GM21717 (cell line): ENCODE data around the gene SELENOS.

Experiments
- ATAC-seq: cut with Tn5 transposase; IDR thresholded peaks from one replicate; pipeline ENCODE4 v1.9.1; 2021; ENCODE audit warnings: mild to moderate bottlenecking, moderate library complexity; ENCODE audit not compliant: unreplicated experiment

Gene SELENOS

DNA sequence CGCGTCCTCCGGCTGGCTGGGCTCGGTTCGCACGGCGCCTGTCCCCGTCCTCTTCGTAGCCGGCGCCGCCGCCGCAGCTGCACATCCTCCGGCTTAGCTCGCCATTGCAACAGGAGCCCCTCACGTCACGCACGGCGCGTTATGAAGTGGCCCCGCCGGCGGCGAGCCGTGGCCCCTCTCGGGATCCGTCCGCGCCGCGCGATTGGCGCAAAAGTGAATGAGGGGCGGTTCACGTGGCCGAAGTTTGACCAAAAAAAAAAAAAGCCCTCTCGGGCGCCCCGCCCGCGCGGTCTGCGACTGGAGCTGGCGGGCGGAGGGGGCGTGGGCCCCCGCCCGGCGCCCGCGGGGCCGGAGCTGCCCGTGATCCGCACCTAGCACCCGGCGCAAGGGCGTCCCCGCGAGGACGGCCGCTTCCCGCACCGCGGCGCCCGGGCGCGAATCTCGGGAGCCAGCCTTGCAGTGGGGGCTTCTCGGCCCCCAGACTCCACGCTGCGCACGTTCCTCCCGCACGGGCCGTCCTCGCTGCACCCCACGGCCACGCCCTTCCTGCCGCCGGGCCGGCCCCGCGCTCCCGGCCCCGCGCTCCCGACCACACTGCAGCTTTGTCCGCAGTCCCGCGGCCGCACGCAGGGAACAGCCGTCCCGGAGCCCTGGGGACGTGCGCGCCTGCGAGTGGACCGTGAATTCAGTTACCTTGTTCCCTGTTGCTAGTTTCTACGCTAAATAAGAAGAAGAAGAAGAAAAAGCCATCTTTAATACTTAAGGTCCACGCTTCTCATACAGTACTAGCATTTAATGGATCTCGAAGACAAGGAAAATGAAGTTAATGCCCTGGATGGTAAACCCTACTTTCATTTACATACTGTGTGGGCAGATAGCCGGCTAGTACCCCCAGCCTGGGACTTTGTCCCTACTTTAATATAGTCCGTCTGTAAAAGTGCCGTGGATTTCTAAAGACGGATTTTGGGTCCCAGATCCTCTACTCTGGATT, 25.2 kb downstream of the SELENOS start, which contains the start of gene CHSY1:
Gene CHSY1 (minus strand): TSS at position 219 of the 991 bp plus-strand sequence. CDS start 592 bp downstream, outside the sequence.
- ATAC-seq: peak; percentile 68

DNA sequence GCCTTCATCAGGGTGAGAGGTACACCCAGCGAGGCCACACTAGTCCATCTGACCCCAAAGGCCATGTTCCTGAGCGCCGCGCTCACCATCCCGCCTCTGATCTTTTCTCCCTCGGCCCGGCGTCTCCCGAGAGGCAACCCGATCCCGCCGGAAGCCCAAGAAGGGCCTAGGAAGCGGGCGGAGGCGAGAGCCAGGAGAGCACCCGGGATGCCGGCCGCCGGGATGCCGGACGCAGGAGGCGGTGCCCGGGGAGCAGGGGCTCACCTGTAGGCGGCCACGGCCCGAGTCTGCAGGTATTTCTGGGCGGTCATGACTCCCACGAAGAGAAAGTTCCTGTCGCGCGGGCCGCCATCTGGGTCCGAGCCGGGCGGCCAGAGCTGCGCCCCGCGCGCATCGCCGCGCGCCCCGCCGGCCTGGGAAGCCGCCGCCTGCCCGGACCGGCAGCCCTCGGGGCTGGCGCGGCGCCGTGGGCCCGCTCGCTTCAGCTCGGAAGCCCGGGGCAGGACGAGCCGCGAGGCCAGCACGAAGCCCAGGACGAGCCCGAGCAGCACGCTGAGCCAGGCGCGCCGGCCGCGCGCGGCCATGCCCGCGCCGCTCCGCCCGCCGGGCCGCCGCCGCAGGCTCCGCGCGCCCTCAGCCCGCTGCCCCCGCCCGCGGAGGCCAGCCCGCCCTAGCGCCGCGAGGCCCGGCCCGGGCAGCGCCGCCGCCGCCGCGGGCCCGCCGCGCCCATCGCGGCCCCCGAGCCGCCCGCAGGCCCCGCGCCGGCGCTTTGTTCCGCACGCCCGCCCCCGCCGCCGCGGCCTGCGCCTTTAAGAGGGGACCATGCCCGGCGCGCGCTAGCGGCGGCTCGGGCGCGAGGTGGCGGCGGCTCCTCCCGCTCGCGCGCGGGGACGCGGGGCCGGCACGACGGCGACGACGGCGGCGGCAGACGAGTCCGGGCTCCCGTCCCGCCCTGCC, 26.1 kb downstream of the SELENOS start:
- peak; percentile 20 for ATAC-seq

DNA sequence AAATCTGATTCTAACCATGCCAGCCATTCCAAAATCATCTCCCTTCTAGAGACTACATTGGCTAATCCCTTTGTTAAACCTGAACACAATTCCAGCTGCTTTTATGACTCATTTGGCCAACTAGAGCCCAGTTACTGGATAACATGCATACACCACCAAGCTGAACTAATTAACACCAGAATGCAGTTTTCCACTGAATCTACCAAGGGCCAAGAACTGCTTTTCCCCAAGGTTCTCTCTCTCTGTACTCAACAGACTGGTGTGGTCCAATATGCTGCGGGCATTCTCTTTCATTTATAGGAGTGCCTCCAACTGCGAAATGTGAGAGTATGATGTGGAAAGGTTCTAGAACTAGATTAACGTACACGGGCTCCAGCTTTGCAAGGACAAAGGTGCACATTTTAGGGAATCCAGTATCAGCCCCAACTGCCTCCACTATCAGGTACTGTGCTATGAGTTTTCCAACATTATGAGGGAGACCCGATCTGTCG, 26.9 kb downstream of the SELENOS start:
- no peak for ATAC-seq

DNA sequence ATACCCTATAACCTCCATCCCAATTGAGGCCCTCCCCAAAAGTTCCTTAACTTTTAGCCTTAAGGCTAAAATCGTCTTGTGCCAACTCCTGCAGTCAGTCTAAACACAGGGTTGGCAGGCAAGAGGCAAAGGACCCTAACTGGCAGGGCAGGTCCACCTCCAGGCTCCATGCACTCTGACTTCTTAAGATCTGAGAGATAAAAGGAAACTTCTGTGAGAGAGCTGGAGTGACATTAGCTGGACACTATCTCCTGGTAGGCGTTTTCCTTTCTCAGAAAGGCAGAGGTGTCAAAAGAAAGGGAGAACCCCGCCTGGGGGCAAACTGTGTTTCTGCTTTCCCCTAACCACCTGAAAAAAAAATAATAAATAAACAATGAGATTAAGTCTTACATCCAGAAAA, 29.0 kb downstream of the SELENOS start:
- no peak for ATAC-seq

DNA sequence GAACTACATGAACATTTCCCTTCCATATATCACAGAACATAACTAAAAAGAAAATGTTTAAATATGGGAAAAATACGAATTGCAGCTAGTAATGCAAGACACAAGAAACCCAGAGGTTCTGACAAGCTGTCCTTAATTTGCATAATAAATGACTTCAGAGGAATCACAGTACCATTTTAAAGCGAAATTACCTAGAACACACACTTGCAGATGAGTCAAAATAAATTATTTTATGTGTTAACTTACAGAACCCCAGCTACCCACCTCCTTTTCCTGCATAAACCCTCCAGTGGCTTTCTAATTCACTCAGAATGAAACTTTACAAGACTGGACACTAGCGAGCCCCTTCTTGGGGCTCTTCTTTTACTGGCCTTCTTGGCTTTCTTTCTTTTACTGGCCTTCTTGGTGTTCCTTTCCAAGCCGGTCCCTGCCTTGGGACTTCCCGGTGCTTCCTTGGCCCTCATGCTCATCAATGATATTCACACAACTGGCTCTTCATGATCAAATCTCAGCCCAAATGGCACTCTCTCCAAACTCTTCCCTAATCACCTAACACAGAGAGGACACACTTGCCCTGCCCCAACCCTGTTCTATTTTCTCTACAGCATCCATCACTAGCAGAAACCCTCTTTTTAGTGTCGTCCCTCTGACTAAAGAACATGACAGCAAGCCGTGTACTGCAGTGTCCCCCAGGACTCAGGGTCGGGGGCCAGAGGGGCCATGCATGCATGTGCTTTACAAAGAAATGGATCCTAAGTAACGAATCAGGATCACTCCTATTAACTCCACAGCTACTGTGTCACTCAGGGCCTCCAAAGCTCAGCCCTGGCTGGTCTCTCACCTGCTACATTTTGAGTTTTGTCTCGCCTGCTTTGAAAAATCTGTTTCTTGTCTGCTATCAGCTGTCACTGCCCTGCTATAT, 30.2 kb downstream of the SELENOS start:
- ATAC-seq: no peak

DNA sequence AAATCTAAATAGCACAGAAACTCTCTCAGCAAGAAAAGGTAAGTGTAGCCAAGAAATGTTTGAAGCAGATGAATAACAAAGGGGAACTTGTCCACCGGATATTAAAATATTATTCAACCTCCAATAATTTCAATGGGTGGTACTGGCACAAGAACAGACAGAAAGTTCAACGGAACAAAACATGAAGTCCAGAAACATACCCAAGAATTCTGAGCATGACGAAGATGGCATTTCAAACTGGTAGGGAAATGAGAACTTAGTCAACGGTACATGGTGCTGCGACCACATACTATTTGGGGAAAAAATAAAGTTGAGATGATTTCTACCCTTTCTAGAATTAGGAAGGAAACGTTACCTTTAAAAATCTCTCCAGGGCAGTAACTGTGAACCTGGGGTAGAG, 30.9 kb downstream of the SELENOS start:
- no peak for ATAC-seq

DNA sequence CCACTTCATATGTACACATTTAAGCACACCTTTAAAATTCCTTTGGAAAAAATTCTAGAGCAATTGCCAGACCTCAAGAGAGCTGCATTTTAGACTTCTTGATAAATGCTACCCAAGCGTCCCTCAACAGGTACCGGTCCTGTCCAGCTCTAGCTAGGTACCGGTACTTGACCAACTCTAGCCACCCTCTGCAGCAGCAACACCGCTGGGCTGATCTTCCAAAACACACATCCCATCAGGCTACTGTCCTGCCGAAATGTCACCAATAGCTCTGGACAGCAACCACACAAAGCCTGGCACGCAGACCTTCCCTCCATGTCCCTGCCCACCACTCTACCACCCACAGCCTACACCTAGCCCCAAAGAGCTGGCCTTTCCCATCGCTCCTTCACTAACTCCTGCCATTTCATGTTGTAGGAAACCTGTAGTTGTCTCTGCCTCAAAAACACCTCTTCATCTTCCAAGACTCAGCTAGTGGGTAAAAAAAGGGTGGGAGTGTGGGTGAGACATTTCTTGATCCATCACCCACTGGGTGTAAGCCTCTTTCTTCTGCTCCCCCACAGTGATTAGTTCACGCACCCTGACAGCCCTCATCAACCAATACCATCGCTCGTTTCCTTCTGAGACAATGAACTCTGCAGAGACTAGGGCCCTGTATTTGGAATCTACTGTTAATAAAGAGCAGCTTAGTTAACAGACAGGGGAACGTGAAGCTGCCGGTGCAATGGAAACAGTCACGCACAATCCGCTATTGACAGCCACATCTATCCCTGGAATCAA, 32.2 kb downstream of the SELENOS start:
- ATAC-seq: no peak

DNA sequence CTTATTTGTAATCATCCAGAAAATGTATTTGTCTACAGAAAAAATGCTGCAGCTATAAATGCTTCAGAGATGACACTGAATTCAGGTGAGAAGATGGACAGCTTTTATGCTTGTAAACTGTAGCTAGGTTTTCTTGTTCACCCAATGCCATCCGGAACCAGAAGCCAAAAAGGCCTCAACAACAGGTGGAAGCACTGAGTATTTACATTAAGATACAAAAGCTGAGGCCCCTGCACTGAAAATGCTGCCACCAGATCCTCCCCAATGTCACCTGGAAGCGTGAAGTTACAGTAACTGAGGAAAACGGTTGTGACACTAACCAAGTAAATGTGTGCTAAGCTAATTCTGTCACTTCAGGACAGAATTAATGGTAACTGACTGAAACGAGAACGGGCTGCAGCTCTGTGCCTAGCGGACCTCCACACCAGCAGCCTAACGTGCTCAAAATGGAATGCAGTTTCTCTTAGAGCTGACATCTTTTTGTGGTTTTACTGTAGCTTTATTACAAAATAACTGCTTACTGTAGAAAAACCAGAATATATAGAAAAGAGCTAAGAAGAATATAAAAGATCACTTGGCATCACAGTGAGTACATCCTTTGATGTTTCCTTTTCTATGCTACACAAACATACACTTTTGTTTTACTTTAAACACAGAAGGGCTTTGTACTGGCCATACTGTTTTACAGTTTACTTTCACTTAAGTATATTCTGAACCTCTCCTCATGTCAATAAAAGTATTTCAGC, 33.1 kb downstream of the SELENOS start:
- no peak for ATAC-seq

DNA sequence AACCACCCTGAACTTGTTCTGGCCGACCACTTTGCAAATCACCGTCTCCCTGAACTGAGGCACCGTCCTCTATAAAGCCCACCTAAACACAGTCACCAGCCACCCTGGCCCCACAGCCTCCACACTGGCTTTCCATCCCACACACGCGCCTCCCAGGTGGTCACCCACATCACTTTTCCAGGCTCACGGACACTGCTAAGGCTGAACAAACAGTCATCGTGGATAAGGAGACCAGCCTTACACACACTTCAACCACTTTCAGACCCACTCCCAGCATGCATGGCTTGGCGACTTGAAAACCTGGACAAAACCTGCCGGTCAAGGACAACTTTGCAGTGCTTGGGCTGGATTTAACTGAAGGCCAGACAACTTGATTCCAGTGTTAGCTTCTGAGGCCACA, 33.9 kb downstream of the SELENOS start:
- no peak for ATAC-seq

DNA sequence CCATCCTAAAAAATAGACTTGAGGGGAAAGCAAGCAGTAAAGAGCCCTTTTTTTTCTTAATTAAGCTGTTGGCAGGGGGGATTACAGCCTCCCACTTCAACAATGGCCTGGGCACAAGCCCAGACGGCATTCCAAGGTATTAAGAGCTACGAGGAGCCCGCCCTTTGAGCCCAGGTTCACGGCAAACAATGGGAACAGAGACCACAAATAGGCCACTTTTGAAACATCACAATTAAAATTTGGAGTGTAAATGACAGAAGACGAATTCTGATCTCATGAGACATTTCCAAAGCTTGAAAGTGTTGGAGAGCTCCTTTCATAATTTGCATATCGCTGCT, 34.3 kb downstream of the SELENOS start:
- ATAC-seq: no peak

DNA sequence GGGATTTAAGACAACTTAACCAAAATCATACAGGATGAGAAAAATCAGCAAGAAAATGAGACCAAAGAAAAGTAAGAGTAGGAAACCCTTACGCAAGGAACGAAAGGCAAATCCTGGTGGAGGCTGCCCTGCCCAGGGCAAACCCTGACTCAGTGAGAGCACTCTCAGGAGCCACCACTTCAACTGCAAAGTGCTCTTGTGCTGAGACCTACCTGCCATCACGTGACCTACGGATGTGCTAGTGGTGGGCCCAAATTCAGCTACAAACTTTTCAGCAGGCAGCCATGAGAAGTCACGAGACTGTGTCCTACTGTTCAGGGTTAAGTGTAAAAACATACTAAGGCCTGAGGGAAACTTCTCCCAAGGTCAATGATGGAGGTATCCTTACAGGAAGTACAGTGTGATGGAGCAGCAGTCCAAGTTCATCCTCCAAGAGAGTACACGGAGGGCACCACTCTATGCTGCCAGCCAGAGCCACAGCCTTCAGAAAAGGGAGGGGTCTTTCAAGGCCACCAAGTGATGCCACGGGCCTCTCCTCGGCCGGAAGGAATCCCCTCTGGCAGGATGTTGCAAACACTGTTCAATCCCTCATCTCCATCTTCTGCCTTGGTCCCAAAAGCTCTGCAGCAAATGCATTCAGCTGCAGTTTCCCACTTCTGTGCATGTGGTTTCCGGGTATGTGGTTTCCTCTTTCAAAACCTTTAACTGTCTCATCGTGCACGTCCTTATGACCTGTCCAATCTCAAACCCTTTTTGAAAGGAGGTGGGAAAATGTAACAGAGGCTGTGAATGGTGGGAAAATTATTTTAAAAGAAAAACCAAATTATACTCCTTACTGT, 34.9 kb downstream of the SELENOS start:
- peak; percentile 74 for ATAC-seq

DNA sequence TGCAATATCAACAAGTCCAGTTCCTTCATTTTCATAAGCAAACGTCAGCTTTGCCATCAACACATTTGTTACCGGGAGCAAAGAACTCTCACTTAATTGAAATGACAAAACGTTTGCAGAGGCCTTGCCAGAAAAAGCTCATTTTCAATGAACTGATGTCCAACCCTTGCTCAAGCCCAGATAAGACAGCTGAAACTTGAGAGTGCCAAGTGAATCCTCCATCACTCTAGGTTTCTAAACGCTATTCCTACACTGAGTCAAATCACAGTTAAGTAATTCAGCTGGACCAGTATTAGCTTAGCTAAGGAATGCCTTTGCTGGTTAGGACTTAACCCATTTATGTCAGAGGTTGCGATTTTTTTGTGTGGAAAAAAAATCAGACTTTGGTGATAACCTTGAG, 36.9 kb downstream of the SELENOS start:
- no peak for ATAC-seq

DNA sequence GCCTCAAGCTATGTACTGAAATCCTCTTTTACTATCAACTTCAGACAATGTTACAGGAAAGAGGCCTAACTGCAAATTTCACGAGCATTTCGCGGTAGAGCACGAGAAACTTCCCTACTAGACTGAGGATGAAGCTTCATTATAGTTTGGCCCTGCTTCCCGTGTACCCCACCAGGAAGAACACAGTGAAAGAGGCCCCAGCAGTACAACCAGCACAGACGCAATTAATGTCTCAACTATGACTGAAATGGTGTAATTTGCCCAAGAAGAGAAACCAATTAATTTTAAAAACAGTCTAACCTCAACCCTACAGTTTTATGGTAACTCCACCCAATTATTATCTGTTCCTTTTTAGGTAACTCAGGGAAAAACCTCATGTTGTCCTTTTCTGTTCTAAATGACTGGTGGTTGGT, 37.6 kb downstream of the SELENOS start:
- no peak for ATAC-seq

DNA sequence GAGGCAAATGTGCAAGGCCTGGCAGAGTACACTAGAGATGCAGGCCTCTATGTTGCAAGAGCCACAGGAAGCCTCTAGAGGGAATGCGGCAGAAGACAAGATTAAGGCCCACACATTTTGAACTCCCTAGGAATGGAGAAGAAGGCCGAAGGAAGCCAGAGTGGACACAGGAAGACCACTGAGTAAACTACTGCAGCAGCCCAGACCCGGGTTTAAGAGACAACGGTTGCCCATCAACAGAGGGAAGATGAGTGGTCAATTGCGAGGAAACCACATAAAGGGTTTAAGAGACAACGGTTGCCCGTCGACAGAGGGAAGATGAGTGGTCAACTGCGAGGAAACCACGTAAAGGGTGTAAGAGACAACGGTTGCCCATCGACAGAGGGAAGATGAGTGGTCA, 40.0 kb downstream of the SELENOS start:
- no peak for ATAC-seq

DNA sequence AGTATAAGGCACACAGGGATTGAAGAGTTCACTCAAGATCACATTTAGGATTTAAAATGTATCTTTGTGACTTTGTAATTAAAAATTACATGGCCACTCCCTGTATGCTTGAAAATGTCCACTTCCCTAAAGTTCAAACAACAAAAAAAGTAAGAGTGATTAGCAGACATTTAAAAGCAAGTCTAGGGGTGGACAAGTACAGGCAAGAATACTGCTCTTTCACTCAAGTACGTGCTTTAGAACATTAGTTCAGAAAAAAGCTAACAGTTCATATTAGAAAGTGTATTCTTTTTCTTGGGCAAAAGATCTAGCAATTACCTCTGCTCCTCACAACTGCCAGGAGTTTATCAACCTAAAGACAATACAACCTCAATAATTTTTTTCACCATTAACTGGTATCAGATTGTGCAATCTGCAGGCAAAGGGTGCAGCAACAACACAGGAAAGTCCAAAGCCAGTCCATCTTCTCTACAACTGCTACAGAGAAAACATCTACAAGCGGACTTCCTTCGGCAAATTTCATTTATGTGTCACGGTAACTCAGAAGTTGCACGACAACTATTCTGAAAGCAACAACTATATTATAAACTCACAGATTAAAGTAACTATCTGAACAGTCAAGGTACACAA, 43.5 kb downstream of the SELENOS start:
- ATAC-seq: no peak

DNA sequence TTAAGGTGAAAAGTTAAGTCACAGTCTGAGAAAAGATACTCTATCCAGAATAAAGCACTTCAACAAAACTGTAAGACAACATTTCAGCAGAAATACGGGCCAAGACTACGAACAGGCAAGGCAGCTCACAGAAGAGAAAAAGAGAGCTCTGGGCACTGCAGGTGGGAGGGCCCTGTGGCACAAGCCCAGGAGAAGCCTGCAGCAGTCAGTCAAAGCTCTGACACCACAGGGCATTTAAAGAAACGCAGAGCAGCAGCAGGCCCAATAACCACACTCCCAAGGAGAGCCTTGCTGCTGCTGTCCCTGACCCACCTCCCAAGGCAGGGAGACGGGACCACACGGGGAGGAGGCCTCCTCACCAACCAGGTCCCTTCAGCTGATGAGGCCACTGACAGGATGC, 44.6 kb downstream of the SELENOS start:
- ATAC-seq: no peak

DNA sequence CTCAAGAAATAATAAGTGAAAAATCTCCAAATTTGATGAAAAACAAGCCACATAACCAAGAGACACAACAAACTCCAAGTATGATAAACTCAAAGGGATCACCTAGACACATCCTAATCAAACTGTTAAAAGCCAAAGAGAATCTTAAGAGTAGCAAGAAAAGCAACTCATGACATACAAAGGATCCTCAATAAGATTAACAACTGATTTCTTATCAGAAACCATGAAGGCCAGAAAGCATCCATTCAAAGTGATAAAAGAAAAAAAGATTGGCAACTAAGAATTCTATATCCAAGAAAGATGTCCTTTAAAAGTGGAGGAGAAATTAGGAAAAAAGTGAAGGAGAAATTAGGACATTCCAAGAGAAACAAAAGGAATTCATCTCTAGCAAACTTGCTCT, 49.0 kb downstream of the SELENOS start:
- no peak for ATAC-seq
